GM21447 (cell line): Measurements from ENCODE around the gene CNOT6L.
"Not testable (repeated sequence)": the region's sequence is repeated elsewhere in the genome, so short reads cannot be mapped to it uniquely, and the experiment has no call there.

ENCODE experiments used
- ATAC-seq: cut with Tn5 transposase; IDR thresholded peaks from one replicate; pipeline ENCODE4 v1.9.1; 2021; ENCODE audit not compliant: unreplicated experiment

The CNOT6L gene

GRCh38 chr4:77818602-77819403 lies at the start of gene CNOT6L:
CNOT6L (minus strand) TSS chr4:77819368; CDS start chr4:77819308, 60 bp downstream.
- peak; percentile 19 for ATAC-seq

DNA sequence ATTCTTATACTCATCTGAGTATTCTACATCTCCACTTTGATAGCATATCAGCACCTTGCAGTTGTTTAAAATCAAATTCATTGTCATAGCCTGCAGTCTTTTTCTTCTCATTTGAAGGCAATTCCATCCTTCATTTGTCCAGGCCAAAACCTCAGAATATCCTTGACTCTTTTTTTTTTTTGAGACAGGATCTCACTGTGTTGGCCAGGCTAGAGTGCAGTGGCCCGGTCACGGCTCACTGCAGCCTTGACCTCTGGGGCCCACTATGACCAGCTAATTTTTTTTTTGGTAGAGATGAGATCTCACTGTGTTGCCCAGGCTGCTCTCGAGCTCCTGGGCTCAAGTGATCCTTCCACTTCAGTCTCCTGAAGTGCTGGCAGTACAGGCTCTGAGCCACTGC lies 46.1 kb upstream of the CNOT6L start:
- no peak for ATAC-seq

GRCh38 chr4:77863341-77863740 lies 44.2 kb upstream of the CNOT6L start:
- ATAC-seq, result not testable (repeated sequence)

DNA sequence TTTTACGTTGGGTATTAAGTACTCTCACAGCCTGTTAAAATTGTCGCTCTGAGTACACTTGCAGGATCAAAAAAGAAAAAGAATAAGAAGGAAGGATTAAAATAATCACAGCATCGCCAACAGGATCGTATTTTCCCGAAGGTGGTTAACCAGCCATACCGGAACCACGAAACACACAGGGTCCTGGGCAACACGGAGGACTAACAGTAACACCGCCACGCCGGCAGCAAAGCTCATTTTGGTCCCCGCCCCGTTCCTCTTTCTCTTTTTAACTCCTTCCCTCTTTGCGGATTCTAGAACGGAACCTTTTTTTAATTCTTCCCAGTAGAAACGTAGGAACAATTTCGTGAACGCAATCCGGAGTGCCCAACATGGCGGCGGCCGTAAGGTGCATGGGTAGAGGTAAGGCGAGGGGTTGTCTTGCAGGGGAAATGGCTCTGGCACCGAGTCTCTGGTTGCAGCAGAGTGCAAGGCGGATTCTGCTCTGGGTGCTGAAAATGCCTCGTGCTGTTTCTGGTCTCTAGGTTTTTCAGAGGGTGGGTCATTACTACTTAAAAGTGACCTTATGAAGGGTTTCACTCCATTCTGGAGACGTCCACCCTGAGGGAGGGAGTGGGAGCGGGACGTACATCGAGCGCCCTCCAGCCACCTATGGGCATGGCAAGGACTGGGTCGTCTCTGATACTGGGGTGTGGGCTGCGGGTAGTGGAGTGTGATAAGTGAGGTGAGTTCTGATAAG lies 43.5 kb upstream of the CNOT6L start, which contains the start of gene MRPL1:
Gene MRPL1, plus strand, starts transcription at position 353 of the 739 bp plus-strand sequence. Its CDS starts 19 bp downstream, at position 372.
- peak; percentile 77 for ATAC-seq

DNA sequence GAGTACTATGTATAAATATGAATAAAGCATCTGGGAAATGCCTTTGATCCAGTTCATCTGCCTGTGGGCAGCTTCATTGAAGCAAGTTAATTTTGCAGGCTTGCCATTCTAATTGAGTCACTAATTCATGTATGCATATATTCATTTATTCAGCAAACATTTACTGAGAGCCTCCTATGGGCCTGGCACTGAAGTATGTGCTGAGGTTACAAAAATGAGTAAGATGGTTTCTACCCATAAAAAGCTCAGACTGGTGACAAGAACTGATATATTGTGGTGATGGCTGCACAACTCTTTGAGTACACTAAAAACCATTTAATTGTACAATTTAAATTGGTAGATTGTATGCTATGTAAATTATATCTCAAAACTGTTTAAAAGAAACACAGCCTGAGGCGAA lies 42.3 kb upstream of the CNOT6L start:
- no peak for ATAC-seq

GRCh38 chr4:77859256-77859655 lies 40.1 kb upstream of the CNOT6L start:
- ATAC-seq, result no peak

- ATAC-seq, result no peak
These were observed 37.0 kb upstream of the CNOT6L start for GRCh38 chr4:77856152-77856551.

DNA sequence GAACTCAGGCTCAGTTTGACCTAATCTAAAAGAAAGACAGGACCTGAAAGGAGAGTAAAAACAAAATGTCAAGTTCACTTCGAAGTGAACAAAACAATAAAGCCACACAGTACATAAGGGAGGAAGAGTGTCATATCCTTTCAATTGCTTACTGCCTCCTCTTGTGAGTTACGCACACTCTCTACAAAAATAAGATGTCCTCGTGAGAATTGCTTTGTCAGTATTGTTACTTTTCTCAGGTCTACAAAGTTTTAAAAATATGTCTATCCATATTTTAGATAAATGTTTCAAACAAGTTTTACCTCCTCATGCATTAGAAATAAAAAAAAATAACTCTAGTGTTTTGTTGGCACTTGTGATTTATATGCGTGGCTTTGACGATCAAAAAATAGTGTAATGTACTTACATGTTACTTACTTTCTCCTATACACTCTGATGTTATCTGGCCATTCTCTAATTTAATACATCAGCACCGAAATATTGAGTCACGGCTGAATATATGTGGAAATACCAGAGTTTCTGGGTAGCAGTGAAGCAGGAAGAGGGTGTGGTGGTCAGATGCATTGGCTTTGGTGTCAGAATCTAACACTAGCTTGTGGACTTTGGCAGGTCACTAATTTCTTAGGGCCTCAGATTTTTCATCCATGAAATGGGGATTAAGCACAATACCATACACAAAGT lies 35.4 kb upstream of the CNOT6L start:
- ATAC-seq, result no peak

- ATAC-seq, result peak; percentile 94
These were observed 33.8 kb upstream of the CNOT6L start for GRCh38 chr4:77852892-77853495.

DNA sequence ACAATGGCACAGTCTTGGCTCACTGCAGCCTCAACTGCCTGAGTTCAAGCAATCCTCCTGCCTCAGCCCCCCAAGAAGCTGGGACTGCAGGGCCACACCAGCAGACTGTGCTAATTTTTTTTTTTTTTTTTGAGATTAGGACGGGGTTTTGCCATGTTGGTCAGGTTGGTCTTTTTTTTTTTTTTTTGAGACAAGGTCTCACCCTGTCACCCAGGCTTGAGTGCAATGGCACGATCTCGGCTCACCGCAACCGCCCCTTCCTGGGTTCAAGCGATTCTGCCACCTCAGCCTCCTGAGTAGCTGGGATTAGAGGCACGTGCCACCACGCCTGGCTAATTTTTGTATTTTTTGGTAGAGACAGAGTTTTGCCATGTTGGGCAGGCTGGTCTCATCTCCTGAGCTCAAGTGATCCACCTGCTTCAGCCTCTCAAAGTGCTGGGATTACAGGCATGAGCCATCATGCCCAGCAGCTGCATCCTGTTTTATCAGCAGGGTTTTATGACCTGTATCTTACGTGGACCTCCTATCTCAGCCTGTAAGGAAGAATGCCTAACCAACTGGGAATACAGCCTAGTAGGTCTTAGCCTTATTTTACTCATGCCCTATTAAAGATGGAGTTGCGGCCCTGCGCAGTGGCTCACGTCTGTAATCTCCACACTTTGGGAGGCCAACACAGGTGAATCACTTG lies 30.3 kb upstream of the CNOT6L start:
- no peak for ATAC-seq

DNA sequence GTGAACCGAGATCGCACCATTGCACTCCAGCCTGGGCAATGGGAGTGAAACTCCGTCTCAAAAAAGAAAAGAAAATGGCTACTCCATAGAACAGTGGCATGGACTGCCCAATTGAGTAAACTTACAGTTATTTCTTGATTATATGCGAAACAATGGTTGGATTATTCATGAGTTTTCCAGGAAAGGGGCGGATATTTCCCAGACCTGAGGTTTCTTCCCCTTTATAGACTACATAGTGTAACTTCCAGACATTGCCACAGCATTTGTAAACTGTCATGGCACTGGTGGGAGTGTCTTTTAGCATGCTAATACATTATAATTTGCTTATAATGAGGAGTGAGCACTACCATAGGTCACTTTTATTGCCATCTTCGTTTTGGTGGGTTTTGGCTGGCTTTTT lies 29.3 kb upstream of the CNOT6L start:
- ATAC-seq, result no peak

DNA sequence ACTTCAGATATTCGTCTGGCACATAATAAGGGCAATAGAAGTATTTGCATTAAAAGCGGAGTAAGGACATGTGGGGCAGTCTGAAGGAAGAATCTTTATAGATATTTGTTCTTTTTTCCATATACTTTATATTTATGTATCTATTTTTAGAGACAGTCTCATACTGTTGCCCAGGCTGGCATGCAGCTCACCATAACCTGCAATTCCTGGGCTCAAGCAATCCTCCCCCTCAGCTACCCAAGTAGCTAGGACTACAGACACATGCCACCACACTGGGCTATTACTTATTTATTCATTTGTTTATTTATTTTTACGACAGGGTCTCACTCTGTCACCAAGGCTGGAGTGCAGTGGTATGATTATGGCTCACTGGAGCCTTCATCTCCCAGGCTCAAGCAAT lies 26.8 kb upstream of the CNOT6L start:
- ATAC-seq, result no peak

DNA sequence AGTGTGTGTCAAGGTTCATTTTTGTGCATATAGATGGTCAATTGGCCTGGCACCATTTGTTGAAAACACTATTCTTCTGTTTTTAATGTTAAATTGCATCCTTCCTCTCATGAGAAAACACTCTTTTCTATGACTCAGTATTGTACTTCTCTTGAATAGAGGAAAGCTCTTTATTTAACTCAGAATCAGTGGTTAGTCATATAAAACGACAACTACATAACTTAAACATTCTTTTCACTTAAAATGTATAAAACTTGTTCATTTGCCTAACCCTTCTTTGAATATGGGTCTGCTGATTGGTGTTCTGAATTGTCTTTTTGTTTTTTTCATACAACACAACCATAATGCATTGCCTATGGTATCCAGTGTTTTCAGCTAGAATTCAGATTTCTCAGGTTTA lies 26.2 kb upstream of the CNOT6L start:
- ATAC-seq, result no peak

DNA sequence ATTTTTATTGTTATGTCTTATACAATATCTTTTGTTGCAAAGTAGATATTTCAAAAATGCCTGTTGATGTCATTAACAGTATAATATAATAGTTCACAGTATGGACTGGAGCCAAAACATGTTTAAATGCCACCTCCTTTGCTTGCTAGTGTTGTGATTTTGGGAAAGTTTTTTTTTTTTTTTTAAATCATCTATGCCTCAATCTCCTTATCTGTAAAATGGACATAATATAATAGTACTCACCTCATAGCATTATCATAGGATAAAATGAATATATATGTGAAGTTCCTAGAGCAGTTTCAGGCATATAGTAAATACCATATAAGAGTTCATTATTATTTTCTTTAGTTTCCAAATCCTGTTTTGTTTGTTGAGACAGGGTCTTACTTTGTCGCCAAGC lies 25.2 kb upstream of the CNOT6L start:
- ATAC-seq, result no peak

GRCh38 chr4:77843628-77844027 lies 24.5 kb upstream of the CNOT6L start:
- ATAC-seq, result no peak

GRCh38 chr4:77834403-77834802 lies 15.2 kb upstream of the CNOT6L start:
- ATAC-seq, result no peak

DNA sequence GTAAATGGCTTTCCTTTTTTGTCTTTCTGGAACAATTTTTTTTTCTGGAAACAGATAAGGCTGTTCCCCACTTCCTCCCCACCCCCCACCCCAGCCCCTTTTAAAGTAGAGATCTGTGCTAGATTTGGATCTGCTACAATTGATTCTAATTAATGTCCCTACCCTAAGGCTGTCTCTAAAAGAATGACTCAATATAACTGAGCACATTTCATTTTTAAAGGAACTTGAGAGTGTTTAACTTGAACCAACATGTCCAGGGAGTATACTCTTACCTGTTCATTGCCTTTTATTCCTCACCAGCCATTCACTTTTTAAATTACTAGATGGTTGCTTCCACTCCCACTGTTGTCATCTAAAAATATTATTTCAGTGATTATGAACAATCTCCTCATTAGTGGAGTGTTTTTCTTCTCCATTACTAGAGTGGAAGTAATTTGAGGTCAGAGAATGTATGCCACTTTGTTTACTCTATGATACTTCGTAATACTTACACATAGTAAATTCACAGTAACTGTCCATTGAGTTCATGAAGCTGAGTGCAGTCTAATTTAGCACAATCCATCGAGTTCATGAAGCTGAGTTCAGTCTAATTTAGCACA lies 14.1 kb upstream of the CNOT6L start:
- no peak for ATAC-seq

DNA sequence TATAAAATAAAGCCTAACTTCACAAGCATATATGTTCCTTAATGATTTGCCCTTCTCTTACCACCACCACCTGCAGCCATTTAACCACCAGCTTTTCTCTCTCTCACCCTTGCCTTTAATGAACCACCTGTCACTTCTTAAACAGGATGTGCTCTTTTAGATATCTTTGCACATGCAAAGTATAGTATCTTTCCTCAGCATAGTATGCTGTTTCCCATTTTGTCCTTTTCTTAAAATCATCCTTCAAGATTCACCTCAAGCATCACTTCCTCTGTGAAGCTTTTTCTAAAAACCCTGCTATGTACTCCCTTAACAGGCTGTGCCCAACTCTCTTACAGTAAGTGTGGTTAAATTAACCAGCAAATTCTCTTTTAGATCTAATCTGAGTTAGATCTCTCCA lies 8.2 kb upstream of the CNOT6L start:
- ATAC-seq, result no peak

GRCh38 chr4:77826275-77826674 lies 7.1 kb upstream of the CNOT6L start:
- no peak for ATAC-seq

DNA sequence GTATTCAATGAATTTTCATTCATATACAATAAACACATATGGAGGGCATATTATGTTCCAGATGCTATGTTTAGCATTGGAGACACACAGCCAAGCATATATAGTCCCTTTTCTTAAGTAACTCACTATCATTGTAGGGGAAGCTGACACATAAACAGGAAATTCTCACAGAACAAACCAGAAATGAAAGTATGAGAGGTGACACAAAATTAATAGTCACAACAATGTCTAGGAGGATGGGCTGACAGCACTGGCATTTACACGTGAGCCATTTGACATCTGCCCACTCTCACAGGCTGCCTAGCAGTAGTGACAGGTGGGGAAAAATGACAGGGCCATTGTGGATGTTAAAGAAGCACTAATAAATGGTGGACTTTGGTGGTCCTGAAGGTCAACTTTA lies 2.6 kb upstream of the CNOT6L start:
- ATAC-seq, result no peak
